HepG2 (cell line): ENCODE measurements around the gene PHF23. TPM values are rescaled to one million over a fixed set of nuclear protein-coding genes. Genes with fewer than 3 reads are reported as not detected.
A peak's percentile ranks its signal among the peaks of the same experiment; 100 is the strongest.

Experiments used
- KAT2B ChIP-seq: fragments of 150-350 bp; IDR thresholded peaks from 2 replicates; pipeline ENCODE4 v1.6.1; 2014; ENCODE audit warnings: low read depth, low read length, borderline replicate concordance
- MBNL3 ChIP-seq: fragments of 250-450 bp; sonication (Bioruptor Pico); conservative IDR thresholded peaks from 2 replicates; pipeline ENCODE4 v1.8.0; 2022; ENCODE audit warnings: mild to moderate bottlenecking, inconsistent platforms
- PTBP1 ChIP-seq: fragments of 200-400 bp; formaldehyde crosslinking; IDR thresholded peaks from 2 replicates; pipeline ENCODE4 v1.6.1; 2018; ENCODE audit warnings: low read length, low read depth; ENCODE audit not compliant: poor library complexity, severe bottlenecking
- RFX1 ChIP-seq: fragments of 450-650 bp; IDR thresholded peaks from 2 replicates; pipeline ENCODE4 v1.6.1; 2017
- TMF1 ChIP-seq: sonication (generic); formaldehyde crosslinking; IDR thresholded peaks from 2 replicates; pipeline ENCODE4 v1.8.1; 2022; ENCODE audit warnings: low read depth, missing genetic modification reagents
- TRIM24 ChIP-seq: sonication (generic); formaldehyde crosslinking; IDR thresholded peaks from 2 replicates; pipeline ENCODE4 v1.8.0; 2022; ENCODE audit warnings: mild to moderate bottlenecking, missing genetic modification reagents
- ZFP36 ChIP-seq: fragments of 150-350 bp; IDR thresholded peaks from 2 replicates; pipeline ENCODE4 v1.6.1; 2018; ENCODE audit warnings: borderline replicate concordance, low read length, low read depth; ENCODE audit not compliant: partially characterized antibody
- ZNF12 ChIP-seq: sonication (generic); formaldehyde crosslinking; IDR thresholded peaks from 2 replicates; pipeline ENCODE4 v1.5.0; 2020; ENCODE audit warnings: missing genetic modification reagents
- ZNF282 ChIP-seq: fragments of 450-650 bp; IDR thresholded peaks from 2 replicates; pipeline ENCODE4 v1.6.1; 2018; ENCODE audit not compliant: partially characterized antibody
- ZNF460 ChIP-seq: sonication (generic); formaldehyde crosslinking; IDR thresholded peaks from 2 replicates; pipeline ENCODE4 v1.5.1; 2020; ENCODE audit warnings: missing genetic modification reagents, mild to moderate bottlenecking, borderline replicate concordance
- ZNF660 ChIP-seq: sonication (generic); formaldehyde crosslinking; IDR thresholded peaks from 2 replicates; pipeline ENCODE4 v1.5.1; 2020; ENCODE audit warnings: mild to moderate bottlenecking, low read depth, missing genetic modification reagents, borderline replicate concordance
- polyA plus RNA-seq, 8 experiments: library from polyadenylated mRNA; depleted of rRNA in 3 of 8; stranded (reverse) in 7 of 8; unstranded in 1 of 8; fragments of >200 nt; fragmentation: Illumina TruSeq in 4 of 8; extraction: Trizol in 4 of 8; gene quantifications; 2 replicates each; pipeline versions ENCODE4 v1.2.1 to v1.2.3, GENCODE V29; 2011 to 2016; ENCODE audit warnings: low read depth in 4 of 8, missing spikeins in 1 of 8, mixed read lengths in 1 of 8; ENCODE audit not compliant: insufficient read depth in 1 of 8
- total RNA-seq, 5 experiments: library from RNA; depleted of rRNA; stranded (reverse); fragments of >200 nt; fragmentation: Illumina TruSeq; extraction: Trizol; gene quantifications; 2 replicates each; pipeline ENCODE4 v1.2.3, GENCODE V29; 2016; ENCODE audit warnings: low read depth in 1 of 5
- TF ChIP-seq, protein P1 (sequence below): sonication (generic); formaldehyde crosslinking; IDR thresholded peaks from 2 replicates; pipeline ENCODE4 v1.4.0; 2020; ENCODE audit warnings: mild to moderate bottlenecking, missing genetic modification reagents
- TF ChIP-seq, protein P2 (sequence below): sonication (generic); formaldehyde crosslinking; IDR thresholded peaks from 2 replicates; pipeline ENCODE4 v1.4.0; 2020; ENCODE audit warnings: mild to moderate bottlenecking, missing genetic modification reagents
- TF ChIP-seq, protein P3 (sequence below): IDR thresholded peaks from 2 replicates; pipeline ENCODE4 v1.6.1; 2018; ENCODE audit warnings: missing genetic modification reagents

Gene PHF23
- total and polyA plus RNA-seq, 2 of the 13 experiments (the other 11 are each of a cell fraction or from before 2014, with no cell fraction given) = 27.6 to 33.2 TPM

- TF ChIP-seq ZNF282 = no peak
- peak; percentile 35; the same call in 1 of the 2 replicates for TF ChIP-seq ZNF12 (CRISPR knock-in tag)
- TF ChIP-seq PTBP1 = peak; percentile 98
- TF ChIP-seq, protein P1, sequence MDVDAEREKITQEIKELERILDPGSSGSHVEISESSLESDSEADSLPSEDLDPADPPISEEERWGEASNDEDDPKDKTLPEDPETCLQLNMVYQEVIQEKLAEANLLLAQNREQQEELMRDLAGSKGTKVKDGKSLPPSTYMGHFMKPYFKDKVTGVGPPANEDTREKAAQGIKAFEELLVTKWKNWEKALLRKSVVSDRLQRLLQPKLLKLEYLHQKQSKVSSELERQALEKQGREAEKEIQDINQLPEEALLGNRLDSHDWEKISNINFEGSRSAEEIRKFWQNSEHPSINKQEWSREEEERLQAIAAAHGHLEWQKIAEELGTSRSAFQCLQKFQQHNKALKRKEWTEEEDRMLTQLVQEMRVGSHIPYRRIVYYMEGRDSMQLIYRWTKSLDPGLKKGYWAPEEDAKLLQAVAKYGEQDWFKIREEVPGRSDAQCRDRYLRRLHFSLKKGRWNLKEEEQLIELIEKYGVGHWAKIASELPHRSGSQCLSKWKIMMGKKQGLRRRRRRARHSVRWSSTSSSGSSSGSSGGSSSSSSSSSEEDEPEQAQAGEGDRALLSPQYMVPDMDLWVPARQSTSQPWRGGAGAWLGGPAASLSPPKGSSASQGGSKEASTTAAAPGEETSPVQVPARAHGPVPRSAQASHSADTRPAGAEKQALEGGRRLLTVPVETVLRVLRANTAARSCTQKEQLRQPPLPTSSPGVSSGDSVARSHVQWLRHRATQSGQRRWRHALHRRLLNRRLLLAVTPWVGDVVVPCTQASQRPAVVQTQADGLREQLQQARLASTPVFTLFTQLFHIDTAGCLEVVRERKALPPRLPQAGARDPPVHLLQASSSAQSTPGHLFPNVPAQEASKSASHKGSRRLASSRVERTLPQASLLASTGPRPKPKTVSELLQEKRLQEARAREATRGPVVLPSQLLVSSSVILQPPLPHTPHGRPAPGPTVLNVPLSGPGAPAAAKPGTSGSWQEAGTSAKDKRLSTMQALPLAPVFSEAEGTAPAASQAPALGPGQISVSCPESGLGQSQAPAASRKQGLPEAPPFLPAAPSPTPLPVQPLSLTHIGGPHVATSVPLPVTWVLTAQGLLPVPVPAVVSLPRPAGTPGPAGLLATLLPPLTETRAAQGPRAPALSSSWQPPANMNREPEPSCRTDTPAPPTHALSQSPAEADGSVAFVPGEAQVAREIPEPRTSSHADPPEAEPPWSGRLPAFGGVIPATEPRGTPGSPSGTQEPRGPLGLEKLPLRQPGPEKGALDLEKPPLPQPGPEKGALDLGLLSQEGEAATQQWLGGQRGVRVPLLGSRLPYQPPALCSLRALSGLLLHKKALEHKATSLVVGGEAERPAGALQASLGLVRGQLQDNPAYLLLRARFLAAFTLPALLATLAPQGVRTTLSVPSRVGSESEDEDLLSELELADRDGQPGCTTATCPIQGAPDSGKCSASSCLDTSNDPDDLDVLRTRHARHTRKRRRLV (CRISPR knock-in tag) = peak; percentile 80
- peak; percentile 35; the same call in 1 of the 2 replicates for TF ChIP-seq TMF1
- TF ChIP-seq, protein P2, sequence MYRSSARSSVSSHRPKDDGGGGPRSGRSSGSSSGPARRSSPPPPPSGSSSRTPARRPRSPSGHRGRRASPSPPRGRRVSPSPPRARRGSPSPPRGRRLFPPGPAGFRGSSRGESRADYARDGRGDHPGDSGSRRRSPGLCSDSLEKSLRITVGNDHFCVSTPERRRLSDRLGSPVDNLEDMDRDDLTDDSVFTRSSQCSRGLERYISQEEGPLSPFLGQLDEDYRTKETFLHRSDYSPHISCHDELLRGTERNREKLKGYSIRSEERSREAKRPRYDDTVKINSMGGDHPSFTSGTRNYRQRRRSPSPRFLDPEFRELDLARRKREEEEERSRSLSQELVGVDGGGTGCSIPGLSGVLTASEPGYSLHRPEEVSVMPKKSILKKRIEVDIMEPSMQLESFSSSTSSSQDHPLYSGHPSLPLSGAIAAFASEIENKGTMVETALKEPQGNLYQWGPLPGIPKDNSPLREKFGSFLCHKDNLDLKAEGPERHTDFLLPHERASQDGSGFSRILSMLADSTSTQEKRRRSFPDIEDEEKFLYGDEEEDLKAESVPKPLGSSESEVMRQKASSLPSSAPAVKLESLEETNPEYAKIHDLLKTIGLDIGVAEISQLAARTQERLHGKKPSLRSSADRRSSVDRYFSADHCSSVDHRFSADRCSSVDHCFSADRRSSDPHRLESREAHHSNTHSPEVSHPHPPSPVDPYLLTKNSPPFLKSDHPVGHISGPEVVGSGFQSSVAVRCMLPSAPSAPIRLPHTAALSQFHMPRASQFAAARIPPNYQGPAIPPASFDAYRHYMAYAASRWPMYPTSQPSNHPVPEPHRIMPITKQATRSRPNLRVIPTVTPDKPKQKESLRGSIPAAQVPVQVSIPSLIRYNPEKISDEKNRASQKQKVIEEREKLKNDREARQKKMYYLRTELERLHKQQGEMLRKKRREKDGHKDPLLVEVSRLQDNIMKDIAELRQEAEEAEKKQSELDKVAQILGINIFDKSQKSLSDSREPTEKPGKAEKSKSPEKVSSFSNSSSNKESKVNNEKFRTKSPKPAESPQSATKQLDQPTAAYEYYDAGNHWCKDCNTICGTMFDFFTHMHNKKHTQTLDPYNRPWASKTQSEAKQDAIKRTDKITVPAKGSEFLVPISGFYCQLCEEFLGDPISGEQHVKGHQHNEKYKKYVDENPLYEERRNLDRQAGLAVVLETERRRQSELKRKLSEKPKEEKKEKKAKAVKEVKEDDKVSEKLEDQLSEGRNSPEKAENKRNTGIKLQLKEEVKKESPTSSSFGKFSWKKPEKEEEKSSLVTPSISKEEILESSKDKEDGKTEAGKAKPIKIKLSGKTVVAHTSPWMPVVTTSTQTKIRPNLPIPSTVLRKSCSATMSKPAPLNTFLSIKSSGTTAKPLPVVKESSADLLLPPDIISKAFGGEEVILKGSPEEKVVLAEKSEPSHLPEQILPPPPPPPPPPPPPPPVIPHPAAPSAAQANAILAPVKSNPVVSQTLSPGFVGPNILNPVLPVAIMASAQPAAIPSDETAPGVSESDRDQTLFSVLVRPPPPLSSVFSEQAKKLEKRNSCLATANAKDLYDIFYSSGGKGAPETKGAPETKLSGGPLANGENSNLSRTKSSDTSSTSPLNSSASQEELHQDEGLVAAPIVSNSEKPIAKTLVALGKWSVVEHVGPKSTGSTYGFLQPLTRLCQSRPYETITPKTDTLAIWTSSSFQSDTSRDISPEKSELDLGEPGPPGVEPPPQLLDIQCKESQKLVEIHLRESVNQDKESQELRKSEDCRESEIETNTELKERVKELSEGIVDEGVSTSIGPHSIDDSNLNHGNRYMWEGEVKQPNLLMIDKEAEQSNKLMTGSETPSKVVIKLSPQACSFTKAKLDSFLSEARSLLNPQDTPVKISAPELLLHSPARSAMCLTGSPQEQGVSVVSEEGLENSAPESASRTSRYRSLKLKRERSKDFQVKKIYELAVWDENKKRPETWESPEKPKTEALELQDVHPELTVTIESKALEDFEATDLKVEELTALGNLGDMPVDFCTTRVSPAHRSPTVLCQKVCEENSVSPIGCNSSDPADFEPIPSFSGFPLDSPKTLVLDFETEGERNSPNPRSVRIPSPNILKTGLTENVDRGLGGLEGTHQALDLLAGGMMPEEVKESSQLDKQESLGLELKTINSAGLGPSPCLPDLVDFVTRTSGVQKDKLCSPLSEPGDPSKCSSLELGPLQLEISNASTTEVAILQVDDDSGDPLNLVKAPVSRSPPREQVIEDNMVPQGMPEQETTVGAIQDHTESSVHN (CRISPR knock-in tag) = peak; percentile 76; the same call in 1 of the 2 replicates
- no peak for TF ChIP-seq KAT2B
- TF ChIP-seq, protein P3, sequence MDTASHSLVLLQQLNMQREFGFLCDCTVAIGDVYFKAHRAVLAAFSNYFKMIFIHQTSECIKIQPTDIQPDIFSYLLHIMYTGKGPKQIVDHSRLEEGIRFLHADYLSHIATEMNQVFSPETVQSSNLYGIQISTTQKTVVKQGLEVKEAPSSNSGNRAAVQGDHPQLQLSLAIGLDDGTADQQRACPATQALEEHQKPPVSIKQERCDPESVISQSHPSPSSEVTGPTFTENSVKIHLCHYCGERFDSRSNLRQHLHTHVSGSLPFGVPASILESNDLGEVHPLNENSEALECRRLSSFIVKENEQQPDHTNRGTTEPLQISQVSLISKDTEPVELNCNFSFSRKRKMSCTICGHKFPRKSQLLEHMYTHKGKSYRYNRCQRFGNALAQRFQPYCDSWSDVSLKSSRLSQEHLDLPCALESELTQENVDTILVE (CRISPR knock-in tag) = peak; percentile 92
- TF ChIP-seq MBNL3 = no peak
- TF ChIP-seq ZNF460 (CRISPR knock-in tag) = peak; percentile 21; the same call in 1 of the 2 replicates
- TF ChIP-seq ZFP36 = no peak
- TF ChIP-seq ZNF660 (CRISPR knock-in tag) = no peak
- no peak for TF ChIP-seq RFX1
- TF ChIP-seq TRIM24 (CRISPR knock-in tag) = no peak
Measured at GRCh38 chr17:7252176-7253043, 13.2 kb upstream of the PHF23 start, which contains the start of gene ELP5 (continued).
